Measurements from ENCODE around the gene HELT. TPM values are rescaled to one million over a fixed set of nuclear protein-coding genes. Genes with fewer than 3 reads are reported as not detected.
A peak's percentile ranks its signal among the peaks of the same experiment; 100 is the strongest.

The HELT gene
- total RNA-seq, 1 donor from 2014 or later = not detected

DNA sequence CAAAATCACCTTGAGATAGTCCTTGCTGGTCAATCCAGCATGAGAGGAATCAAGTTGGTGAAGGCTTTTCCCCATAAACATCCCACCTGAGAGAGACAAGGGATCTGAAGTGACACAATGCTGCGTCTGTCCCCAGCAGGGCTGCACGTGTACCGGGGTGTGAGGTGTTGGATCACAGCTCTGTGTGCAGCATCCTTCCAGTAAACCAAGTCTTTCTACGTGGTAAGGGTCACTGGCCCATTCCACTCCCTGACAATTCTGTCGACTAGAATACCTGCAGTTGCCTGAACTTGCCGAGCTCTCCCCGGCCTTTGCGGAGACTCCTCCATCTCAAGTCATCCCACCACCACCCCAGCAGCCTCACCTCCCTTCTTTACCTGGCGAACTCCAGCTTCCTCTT lies 14.8 kb downstream of the HELT start:
- no peaks in the 10 kb centered on the region for H3K9me3 Mint-ChIP-seq (ENCODE audit: low read depth)
- DNase-seq (ENCODE audit: low spot score, unreplicated experiment) = no peak
- H3K4me1 Mint-ChIP-seq (ENCODE audit: low read depth) = no peaks in the 10 kb centered on the region
- H3K36me3 Mint-ChIP-seq (ENCODE audit: insufficient read depth) = no peaks in the 10 kb centered on the region
- no peak overlapping the region for H3K4me3 Mint-ChIP-seq (ENCODE audit: low read depth)
- peaks cover 75% of the 10 kb centered on the region for H3K27me3 Mint-ChIP-seq
- H3K27ac Mint-ChIP-seq = no peak overlapping the region
- TF ChIP-seq, protein P1, sequence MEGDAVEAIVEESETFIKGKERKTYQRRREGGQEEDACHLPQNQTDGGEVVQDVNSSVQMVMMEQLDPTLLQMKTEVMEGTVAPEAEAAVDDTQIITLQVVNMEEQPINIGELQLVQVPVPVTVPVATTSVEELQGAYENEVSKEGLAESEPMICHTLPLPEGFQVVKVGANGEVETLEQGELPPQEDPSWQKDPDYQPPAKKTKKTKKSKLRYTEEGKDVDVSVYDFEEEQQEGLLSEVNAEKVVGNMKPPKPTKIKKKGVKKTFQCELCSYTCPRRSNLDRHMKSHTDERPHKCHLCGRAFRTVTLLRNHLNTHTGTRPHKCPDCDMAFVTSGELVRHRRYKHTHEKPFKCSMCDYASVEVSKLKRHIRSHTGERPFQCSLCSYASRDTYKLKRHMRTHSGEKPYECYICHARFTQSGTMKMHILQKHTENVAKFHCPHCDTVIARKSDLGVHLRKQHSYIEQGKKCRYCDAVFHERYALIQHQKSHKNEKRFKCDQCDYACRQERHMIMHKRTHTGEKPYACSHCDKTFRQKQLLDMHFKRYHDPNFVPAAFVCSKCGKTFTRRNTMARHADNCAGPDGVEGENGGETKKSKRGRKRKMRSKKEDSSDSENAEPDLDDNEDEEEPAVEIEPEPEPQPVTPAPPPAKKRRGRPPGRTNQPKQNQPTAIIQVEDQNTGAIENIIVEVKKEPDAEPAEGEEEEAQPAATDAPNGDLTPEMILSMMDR (IDR thresholded peaks at IDR 0.05; ENCODE audit: unreplicated experiment) = no peak

DNA sequence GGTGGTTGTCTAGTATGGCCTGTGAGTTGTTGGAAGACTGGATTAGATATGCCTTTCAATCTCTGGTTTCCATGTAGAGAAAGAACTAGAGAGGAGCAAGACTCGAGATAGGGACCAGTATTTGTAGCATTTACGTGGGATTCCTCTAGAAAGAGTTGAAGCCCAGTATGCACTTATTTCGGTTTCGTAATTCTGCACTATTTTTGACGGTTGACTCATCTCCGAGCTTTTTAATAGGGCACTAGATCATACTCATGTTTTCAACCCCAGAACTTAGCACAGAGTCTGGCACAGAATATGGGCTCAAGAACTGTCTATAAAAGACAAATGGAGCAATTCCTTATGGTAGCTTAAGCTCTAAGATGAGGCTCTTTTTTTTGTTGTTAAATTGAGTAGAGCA lies 15.7 kb downstream of the HELT start:
- H3K4me1 Mint-ChIP-seq (ENCODE audit: low read depth) = no peaks in the 10 kb centered on the region
- no peak for DNase-seq (ENCODE audit: low spot score, unreplicated experiment)
- H3K27me3 Mint-ChIP-seq = peaks cover 67% of the 10 kb centered on the region
- no peak overlapping the region for H3K27ac Mint-ChIP-seq
- H3K9me3 Mint-ChIP-seq (ENCODE audit: low read depth) = no peaks in the 10 kb centered on the region
- H3K4me3 Mint-ChIP-seq (ENCODE audit: low read depth) = no peak overlapping the region
- TF ChIP-seq, protein P1 (IDR thresholded peaks at IDR 0.05; ENCODE audit: unreplicated experiment) = no peak
- no peaks in the 10 kb centered on the region for H3K36me3 Mint-ChIP-seq (ENCODE audit: insufficient read depth)

DNA sequence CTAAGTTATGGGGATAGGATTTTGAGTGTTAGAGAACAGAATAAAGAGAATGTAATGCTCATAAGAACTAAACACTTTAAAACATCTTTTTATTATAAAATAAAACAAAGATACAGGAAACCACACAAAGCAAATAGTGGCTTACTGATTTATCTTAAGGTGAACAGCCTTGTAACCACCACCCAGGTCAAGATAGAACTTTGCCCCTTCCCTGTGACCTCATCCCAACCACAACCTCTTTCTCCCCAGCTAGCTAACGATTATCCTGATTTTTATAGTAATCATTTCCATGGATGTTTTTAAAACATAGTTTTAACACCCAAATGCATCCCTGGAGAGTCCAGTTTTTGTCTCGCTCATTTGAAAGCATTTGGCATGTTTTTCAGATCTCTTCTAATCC lies 17.0 kb downstream of the HELT start:
- H3K36me3 Mint-ChIP-seq (ENCODE audit: insufficient read depth) = no peaks in the 10 kb centered on the region
- DNase-seq (ENCODE audit: low spot score, unreplicated experiment) = no peak
- no peaks in the 10 kb centered on the region for H3K9me3 Mint-ChIP-seq (ENCODE audit: low read depth)
- peaks cover 56% of the 10 kb centered on the region for H3K27me3 Mint-ChIP-seq
- no peak overlapping the region for H3K4me3 Mint-ChIP-seq (ENCODE audit: low read depth)
- H3K27ac Mint-ChIP-seq = no peak overlapping the region
- TF ChIP-seq, protein P1 (IDR thresholded peaks at IDR 0.05; ENCODE audit: unreplicated experiment) = no peak
- no peaks in the 10 kb centered on the region for H3K4me1 Mint-ChIP-seq (ENCODE audit: low read depth)

DNA sequence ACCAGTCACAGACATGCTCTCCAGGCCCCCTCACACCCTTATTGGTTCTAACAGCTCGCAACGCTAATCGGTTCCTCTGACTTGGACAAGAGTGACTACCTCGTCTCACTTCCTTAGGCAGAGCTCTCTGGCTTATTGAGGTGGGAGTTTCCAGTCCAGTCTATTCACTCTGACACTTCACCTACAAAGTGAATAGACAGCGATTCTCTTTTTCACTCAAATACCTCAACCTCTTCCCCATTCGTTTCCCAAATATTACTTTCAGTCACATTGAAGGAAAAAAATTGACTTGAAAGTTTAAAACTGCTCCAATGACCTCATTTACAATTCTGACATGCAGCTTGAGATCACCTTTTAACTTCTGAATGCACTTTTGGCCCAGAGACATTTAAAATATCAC lies 17.7 kb downstream of the HELT start:
- TF ChIP-seq, protein P1 (IDR thresholded peaks at IDR 0.05; ENCODE audit: unreplicated experiment) = no peak
- Mint-ChIP-seq H3K27ac (peak overlapping the region; percentile 7), H3K4me3 (ENCODE audit: low read depth) (no peak overlapping the region), H3K27me3 (peaks cover 51% of the 10 kb centered on the region), H3K9me3 (ENCODE audit: low read depth) (no peaks in the 10 kb centered on the region), H3K36me3 (ENCODE audit: insufficient read depth) (no peaks in the 10 kb centered on the region), H3K4me1 (ENCODE audit: low read depth) (no peaks in the 10 kb centered on the region)
- no peak for DNase-seq (ENCODE audit: low spot score, unreplicated experiment)

DNA sequence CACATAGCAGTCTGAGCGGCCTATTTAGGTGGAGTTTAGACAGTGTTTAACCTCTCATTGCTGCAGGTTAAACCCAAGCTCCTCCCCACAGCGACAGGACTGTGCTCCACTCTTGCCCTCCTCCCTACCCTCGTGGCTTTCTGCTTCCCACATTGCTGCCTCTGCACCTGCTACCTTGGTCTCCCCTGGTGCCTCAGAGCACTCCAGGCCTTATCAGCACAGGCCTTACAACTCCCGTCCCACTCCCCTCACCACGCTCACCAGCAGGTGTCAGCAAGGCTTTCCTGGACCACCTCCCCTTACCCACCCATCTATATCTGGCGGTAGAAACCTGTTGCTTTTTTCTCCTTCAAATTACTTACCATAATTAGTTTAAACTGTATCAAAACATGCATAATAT lies 18.6 kb downstream of the HELT start:
- Mint-ChIP-seq H3K9me3 (ENCODE audit: low read depth) (no peaks in the 10 kb centered on the region), H3K27me3 (peaks cover 43% of the 10 kb centered on the region), H3K4me3 (ENCODE audit: low read depth) (no peak overlapping the region), H3K27ac (no peak overlapping the region), H3K4me1 (ENCODE audit: low read depth) (no peaks in the 10 kb centered on the region), H3K36me3 (ENCODE audit: insufficient read depth) (no peaks in the 10 kb centered on the region)
- TF ChIP-seq, protein P1 (IDR thresholded peaks at IDR 0.05; ENCODE audit: unreplicated experiment) = peak; percentile 12
- no peak for DNase-seq (ENCODE audit: low spot score, unreplicated experiment)

All from progenitor cell of endocrine pancreas (in vitro differentiated cells).